ENCODE results near the gene DNAJC7. TPM values are rescaled to one million over a fixed set of nuclear protein-coding genes. Genes with fewer than 3 reads are reported as not detected.

DNAJC7 gene
- total RNA-seq, 1 donor from 2014 or later, result 74.8 TPM

Other genes starting within 250 kb of the DNAJC7 start
- 71.6 and 76.9 TPM in 2 replicates for gene JUP, start 230.7 kb downstream of the DNAJC7 start, total RNA-seq
- 49.1 and 59.4 TPM in 2 replicates for gene P3H4, start 205.5 kb downstream of the DNAJC7 start, total RNA-seq
- gene FKBP10, start 204.4 kb downstream of the DNAJC7 start, total RNA-seq, result 139 and 196 TPM in 2 replicates
- 68.8 and 72.0 TPM in 2 replicates for gene NT5C3B, start 181.2 kb downstream of the DNAJC7 start, total RNA-seq
- not detected in 2 replicates for gene KLHL10, start 179.6 kb downstream of the DNAJC7 start, total RNA-seq
- 24.7 and 35.4 TPM in 2 replicates for gene KLHL11, start 152.0 kb downstream of the DNAJC7 start, total RNA-seq
- gene ACLY, start 98.5 kb downstream of the DNAJC7 start, total RNA-seq, result 340 and 356 TPM in 2 replicates
- gene ODAD4, start 86.8 kb downstream of the DNAJC7 start, total RNA-seq, result 0.07 and 0.13 TPM in 2 replicates
- gene CNP, start 50.6 kb downstream of the DNAJC7 start, total RNA-seq, result 66.5 and 75.4 TPM in 2 replicates
- 41.6 and 52.4 TPM in 2 replicates for gene NKIRAS2, start 2.7 kb upstream of the DNAJC7 start, total RNA-seq
- gene C17orf113, start 33.2 kb upstream of the DNAJC7 start, total RNA-seq, result 0.11 and 0.26 TPM in 2 replicates
- gene ZNF385C, start 81.0 kb upstream of the DNAJC7 start, total RNA-seq, result not detected in 2 replicates
- 9.6 TPM in 2 replicates for gene DHX58, start 95.3 kb upstream of the DNAJC7 start, total RNA-seq
- gene KAT2A, start 103.9 kb upstream of the DNAJC7 start, total RNA-seq, result 7.1 and 13.2 TPM in 2 replicates
- not detected in 2 replicates for gene HSPB9, start 105.4 kb upstream of the DNAJC7 start, total RNA-seq
- gene RAB5C, start 137.6 kb upstream of the DNAJC7 start, total RNA-seq, result 105 and 116 TPM in 2 replicates
- gene KCNH4, start 163.7 kb upstream of the DNAJC7 start, total RNA-seq, result 0.04 TPM in 1 of 2 replicates, not detected in the other
- not detected in 2 replicates for gene HCRT, start 168.0 kb upstream of the DNAJC7 start, total RNA-seq
- 14.3 and 16.2 TPM in 2 replicates for gene GHDC, start 177.1 kb upstream of the DNAJC7 start, total RNA-seq

All from pulmonary artery endothelial cell (primary cell).